Lower lobe of right lung (tissue), 2 donors: ENCODE measurements around the gene TMEM164. TPM values are rescaled to one million over a fixed set of nuclear protein-coding genes. Genes with fewer than 3 reads are reported as not detected.

Experiments used
- ATAC-seq, 2 donors: fragments of 200-7000 bp; cut with Tn5 transposase; one replicate each; pipeline ENCODE4 v1.9.1; 2020 to 2022; ENCODE audit warnings: mild to moderate bottlenecking in 2 of 2, moderate library complexity in 2 of 2
- DNase-seq: peaks from one replicate; pipeline ENCODE4 v3.0.0-alpha.2; 2020
- H3K27ac ChIP-seq: fragments of 200-600 bp; one replicate; pipeline ENCODE4 v1.8.0; 2022
- H3K27me3 ChIP-seq: fragments of 200-600 bp; one replicate; pipeline ENCODE4 v1.8.0; 2022; ENCODE audit warnings: low read depth
- H3K36me3 ChIP-seq: fragments of 200-600 bp; one replicate; pipeline ENCODE4 v1.8.0; 2022; ENCODE audit warnings: mild to moderate bottlenecking
- H3K4me1 ChIP-seq: fragments of 200-600 bp; one replicate; pipeline ENCODE4 v1.8.0; 2022
- H3K4me3 ChIP-seq: fragments of 200-600 bp; one replicate; pipeline ENCODE4 v1.8.0; 2022; ENCODE audit warnings: mild to moderate bottlenecking
- H3K9me3 ChIP-seq: fragments of 200-600 bp; one replicate; pipeline ENCODE4 v1.8.0; 2022
- CTCF ChIP-seq: fragments of 200-600 bp; IDR thresholded peaks from one replicate; pipeline ENCODE4 v1.8.0; 2022; ENCODE audit warnings: antibody characterized with exemption, mild to moderate bottlenecking
- intact Hi-C: fragments of 100-400 bp; cut with DNase I; formaldehyde crosslinking; loops from one replicate; pipeline ENCODE4 v1.11.0; 2022
- total RNA-seq: library from RNA; stranded (reverse); fragmentation: NEBNext Ultra II Directional; extraction: Animal tissue kit (Norgen Biotek cat#: 25700); gene quantifications from one replicate; pipeline ENCODE4 v1.2.1, GENCODE V29; 2021
- donor health status: DM: no; HTN: yes; CAD: no; lungs with severe emphysema.

Gene TMEM164
- total RNA-seq, 1 donor from 2014 or later = 66.4 TPM

GRCh38 chrX:110182362-110182761 lies 179.4 kb downstream of the TMEM164 start:
- ATAC-seq (no peak), DNase-seq (no peak)
- H3K4me3 ChIP-seq = no peak overlapping the region
- TF ChIP-seq CTCF = no peak
- intact Hi-C loops = no loop called here
- no peaks in the 10 kb centered on the region for H3K36me3 ChIP-seq
- no peak overlapping the region for H3K27ac ChIP-seq
- no peaks in the 10 kb centered on the region for H3K27me3 ChIP-seq
- H3K9me3 ChIP-seq = no peaks in the 10 kb centered on the region
- no peaks in the 10 kb centered on the region for H3K4me1 ChIP-seq

DNA sequence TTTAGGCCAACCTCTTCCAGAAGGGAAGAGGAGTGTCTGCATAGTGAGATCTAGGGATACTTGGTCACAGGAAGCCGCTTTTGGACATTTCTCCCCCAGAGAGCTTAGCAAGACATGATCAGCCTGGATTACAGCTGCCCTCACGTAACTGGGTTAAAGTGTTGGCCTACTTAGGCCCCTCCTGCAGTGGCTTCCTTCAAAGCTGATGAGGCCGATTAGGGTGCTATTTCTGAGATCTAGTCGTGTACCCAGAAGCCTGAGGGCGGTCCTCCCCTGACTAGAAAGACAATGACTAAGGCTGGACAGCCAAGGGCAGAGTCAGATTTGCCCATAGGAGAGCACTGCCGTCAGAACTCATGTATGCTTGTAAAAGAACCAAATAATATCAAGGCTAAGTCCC lies 180.0 kb downstream of the TMEM164 start:
- no peak for ATAC-seq
- no peak for TF ChIP-seq CTCF
- H3K9me3 ChIP-seq = no peaks in the 10 kb centered on the region
- no peak overlapping the region for H3K4me3 ChIP-seq
- H3K27me3 ChIP-seq = no peaks in the 10 kb centered on the region
- intact Hi-C loops = no loop called here
- no peak for DNase-seq
- no peaks in the 10 kb centered on the region for H3K4me1 ChIP-seq
- no peak overlapping the region for H3K27ac ChIP-seq
- no peaks in the 10 kb centered on the region for H3K36me3 ChIP-seq

DNA sequence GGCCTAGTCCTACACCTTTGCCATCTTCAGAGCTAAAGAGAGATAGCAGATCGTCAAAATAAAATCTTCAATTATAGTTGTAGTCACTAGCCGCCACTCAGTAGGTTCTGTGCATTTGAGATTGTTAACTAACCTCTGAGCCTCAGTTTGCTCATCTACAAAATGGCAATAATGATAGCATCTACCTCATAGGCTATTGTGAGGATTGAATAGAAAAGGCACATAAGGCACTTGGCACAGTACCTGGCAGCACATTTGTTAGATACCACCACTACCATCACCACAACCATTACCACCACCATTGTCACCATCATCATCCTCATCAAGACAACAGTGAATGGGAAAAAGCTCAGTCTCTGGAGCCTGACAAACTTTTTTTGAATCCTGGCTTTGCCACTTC lies 180.4 kb downstream of the TMEM164 start:
- Histone ChIP-seq H3K27ac (no peak overlapping the region), H3K27me3 (no peaks in the 10 kb centered on the region), H3K36me3 (no peaks in the 10 kb centered on the region), H3K4me3 (no peak overlapping the region), H3K9me3 (no peaks in the 10 kb centered on the region), H3K4me1 (no peaks in the 10 kb centered on the region)
- no peak for TF ChIP-seq CTCF
- ATAC-seq = no peak
- intact Hi-C loops = no loop called here
- no peak for DNase-seq

GRCh38 chrX:110188701-110189558 lies 186.0 kb downstream of the TMEM164 start:
- H3K27me3 ChIP-seq = no peaks in the 10 kb centered on the region
- no peak overlapping the region for H3K27ac ChIP-seq
- intact Hi-C loops = no loop called here
- DNase-seq = no peak
- no peak overlapping the region for H3K4me3 ChIP-seq
- no peaks in the 10 kb centered on the region for H3K36me3 ChIP-seq
- ATAC-seq = peak in 1 of 2 donors; percentile 21
- TF ChIP-seq CTCF = no peak
- H3K9me3 ChIP-seq = no peaks in the 10 kb centered on the region
- no peaks in the 10 kb centered on the region for H3K4me1 ChIP-seq

DNA sequence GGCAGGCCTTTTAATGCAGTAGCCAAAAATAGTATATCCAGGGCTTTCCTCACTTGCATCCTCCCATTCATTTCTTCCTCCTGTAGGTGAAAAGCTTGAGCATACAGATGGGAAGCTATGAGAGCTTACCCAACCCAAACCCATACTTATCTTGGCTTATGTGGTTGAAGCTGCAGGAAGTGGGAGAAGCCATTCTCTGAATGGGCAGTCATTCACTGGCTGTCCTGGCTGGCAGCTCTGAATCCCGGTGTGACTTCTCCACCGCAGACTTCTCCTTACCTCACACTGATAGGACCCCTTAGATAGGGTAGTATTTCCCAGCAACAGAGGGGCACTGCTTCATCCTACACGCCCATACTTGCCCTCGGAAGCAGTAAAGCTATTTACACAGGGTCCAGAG lies 189.6 kb downstream of the TMEM164 start:
- Histone ChIP-seq H3K27ac (no peak overlapping the region), H3K27me3 (no peaks in the 10 kb centered on the region), H3K36me3 (no peaks in the 10 kb centered on the region), H3K4me1 (no peaks in the 10 kb centered on the region), H3K9me3 (no peaks in the 10 kb centered on the region), H3K4me3 (no peak overlapping the region)
- no peak for TF ChIP-seq CTCF
- intact Hi-C loops = no loop called here
- no peak for DNase-seq
- no peak for ATAC-seq
